UCSD-AML1 (cell line): ENCODE measurements around the gene PPP5C.
A peak's percentile ranks its signal among the peaks of the same experiment; 100 is the strongest.
"Not testable (repeated sequence)": the region's sequence is repeated elsewhere in the genome, so short reads cannot be mapped to it uniquely, and the experiment has no call there.

Experiments
- DNase-seq: peaks from one replicate; lab custom pipeline; 2025; ENCODE audit not compliant: unreplicated experiment; lab: John Stamatoyannopoulos, UW

PPP5C gene

DNA sequence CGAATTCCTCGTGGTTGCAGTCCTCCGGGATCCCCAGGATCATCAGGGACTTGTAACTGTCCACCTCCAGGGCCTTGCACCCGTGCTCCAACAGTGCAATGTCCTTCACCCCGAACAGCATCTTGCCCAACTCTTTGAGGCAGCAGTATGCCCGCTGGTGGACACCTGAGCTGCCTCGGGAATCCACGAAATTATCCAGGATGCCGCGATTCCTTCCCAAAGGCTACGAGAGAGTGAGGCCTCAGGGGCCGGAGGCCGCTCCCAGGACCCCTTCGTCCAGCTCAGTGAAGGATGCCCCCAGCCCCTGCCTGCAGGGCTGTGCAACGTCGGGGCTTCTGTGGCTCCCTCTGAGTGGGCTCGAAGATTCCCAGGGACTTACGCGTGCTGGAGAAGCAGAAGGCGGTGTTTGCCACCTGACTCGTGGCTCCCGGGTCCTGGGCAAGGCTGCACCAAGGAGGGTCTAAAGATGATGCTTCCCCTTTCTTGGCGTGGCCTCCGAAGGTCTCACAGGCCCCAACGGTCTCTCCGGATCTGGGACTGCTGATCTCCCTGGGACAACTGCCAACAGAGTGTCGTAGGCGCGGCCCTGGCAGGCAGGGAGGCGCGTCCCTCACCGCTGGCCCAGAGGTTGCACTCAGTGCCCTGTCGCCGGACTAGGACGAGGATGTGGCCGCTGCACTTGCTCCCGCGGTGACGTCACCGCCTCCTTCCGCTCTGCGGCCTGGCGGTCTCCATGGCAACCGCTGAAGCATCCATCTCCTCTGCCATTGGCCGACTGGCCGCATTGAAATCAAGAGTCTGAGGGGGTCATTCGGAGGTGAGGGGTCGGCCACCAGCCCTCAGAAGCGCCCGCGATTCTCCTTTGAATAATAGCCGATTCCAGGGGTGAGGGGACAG is 81.6 kb downstream of the PPP5C start, which contains the start of gene PNMA8C:
Gene PNMA8C, minus strand, starts transcription at position 698 of the 897 bp plus-strand sequence. Its CDS starts 577 bp downstream, at position 121.
- peak; percentile 68 for DNase-seq

DNA sequence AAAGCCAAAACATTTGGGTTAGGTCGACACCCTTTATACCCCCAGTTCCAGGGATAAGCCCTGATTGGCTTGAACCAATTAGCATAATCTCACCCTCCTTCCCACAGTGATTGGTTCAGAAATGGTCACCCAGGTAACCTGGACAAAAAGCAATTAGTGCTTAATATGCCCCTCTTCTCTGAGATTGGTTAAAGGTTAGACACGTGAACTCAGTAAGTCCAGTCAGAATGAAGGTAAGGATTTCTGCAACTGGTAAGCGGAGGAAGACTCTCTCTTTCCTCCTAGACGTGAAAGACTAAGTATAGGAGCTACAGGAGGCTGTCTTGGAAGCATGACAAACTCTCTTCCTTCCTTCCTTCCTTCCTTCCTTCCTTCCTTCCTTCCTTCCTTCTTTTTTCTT is 83.1 kb downstream of the PPP5C start:
- no peak for DNase-seq

- no peak for DNase-seq
These were observed 84.9 kb downstream of the PPP5C start for GRCh38 chr19:46431824-46432223.

DNA sequence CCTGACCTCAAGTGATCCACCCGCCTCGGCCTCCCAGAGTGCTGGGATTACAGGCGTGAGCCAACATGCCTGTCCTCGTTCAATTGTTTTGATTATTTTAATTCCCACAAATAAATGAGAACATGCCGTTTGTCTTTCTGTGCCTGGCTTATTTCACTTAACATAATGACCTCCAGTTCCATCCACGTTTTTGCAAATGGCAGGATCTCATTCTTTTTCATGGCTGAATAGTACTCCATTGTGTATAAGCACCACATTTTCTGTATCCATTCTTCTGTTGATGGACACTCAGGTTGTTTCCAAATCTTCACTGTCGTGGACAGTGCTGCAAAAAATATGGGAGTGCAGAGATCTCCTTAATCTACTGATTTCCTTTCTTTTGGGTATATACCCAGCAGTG is 86.6 kb downstream of the PPP5C start:
- not testable (repeated sequence) for DNase-seq

- DNase-seq: no peak
These were observed 88.1 kb downstream of the PPP5C start for GRCh38 chr19:46435009-46435408.

GRCh38 chr19:46435689-46436088 is 88.8 kb downstream of the PPP5C start:
- DNase-seq: not testable (repeated sequence)
